Mesenteric fat pad (tissue), 1 donor: ENCODE data around the gene BBS9. TPM values are rescaled to one million over a fixed set of nuclear protein-coding genes. Genes with fewer than 3 reads are reported as not detected.
"Not testable (repeated sequence)": the region's sequence is repeated elsewhere in the genome, so short reads cannot be mapped to it uniquely, and the experiment has no call there.

Source experiments
- DNase-seq: peaks from one replicate; pipeline ENCODE4 v3.0.0-alpha.2; 2020; ENCODE audit warnings: low spot score
- long read RNA-seq: library from polyadenylated mRNA; unstranded; transcript quantifications from one replicate; pipeline ENCODE4 v2.0.0, GENCODE V29; 2020
- total RNA-seq: library from RNA; stranded (reverse); fragmentation: NEBNext Ultra II Directional; extraction: Animal tissue kit (Norgen Biotek cat#: 25700); gene quantifications from one replicate; pipeline ENCODE4 v1.2.1, GENCODE V29; 2021
- donor health status: DM: yes; HTN: yes; CAD: no.

BBS9 gene
- total RNA-seq: 15.9 TPM
- long read RNA-seq, full-length matches to known transcripts: 3 of 9 reads
- long read RNA-seq, partial matches to known transcripts: 3 of 9 reads
- long read RNA-seq, other reads (novel, unspliced or antisense): 3 of 9 reads

- peak; percentile 97 for DNase-seq
Measured at GRCh38 chr7:33128990-33129805, at the start of gene BBS9. BBS9 (plus strand) TSS chr7:33129564; CDS start chr7:33146253, 16,689 bp downstream.

GRCh38 chr7:33079763-33080690, 49.3 kb upstream of the BBS9 start:
- no peak for DNase-seq

DNA sequence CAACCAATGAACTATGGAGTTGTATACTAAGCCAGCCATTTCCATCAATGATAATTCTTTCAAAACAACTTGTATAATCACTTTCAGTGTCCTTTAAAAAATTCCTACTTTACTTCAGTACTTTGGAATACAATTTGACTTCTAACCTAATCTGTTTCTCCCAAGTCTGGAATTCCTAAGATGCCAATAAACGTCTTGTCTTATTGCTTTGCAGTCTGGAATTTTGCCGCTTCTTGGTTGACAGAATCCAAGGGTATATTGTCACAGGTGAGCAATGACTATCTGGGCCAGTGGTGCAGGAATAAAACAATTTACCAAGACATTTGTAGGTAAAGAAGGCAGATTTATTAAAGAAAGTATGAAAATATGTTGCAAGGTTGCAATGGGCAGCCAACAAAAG, 42.0 kb upstream of the BBS9 start:
- DNase-seq: no peak

GRCh38 chr7:33087858-33088257, 41.5 kb upstream of the BBS9 start:
- no peak for DNase-seq

DNA sequence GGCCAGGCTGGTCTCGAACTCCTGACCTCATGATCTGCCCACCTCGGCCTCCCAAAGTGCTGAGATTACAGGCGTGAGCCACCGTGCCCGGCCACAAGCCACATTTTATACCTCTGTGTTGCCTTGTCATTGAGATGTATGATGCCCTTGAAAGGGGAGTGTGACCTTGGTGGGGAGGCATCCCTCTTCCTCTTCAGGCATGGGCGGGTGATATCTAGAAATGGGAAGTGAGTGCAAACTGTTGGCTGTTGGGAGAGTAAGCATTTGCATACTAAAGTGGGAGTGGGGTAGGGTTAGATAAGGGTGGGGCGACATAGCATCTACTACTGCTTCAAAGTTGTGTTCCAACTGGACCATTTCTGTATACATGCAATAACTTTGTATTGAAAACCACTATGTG, 40.2 kb upstream of the BBS9 start:
- no peak for DNase-seq

GRCh38 chr7:33091111-33091531, 38.2 kb upstream of the BBS9 start:
- DNase-seq: no peak

DNA sequence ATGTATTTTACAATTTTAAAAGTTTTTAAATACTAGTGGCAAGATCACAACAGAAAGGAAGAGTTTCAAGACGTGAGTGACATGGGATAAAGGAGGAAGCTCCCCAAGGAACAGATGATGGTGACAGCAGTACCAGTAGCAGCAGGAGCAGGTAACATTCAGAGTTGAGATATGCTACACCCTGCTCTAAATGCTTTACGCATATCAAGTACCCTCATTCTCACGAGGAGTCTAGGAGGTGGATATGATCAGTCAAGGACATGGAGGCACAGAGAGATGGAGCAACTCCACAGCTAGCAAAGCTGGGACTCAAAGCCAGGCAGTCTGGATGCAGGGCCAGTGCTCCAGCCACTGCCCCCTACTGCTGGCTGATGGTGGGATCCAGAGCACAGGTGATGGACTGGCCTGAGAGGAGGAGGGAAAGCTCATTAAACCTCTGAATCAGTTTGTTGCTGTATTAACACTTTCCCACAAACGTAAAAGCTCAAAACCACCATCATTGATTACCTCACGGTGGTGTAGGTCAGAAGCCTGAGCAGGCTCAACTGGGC, 37.6 kb upstream of the BBS9 start:
- no peak for DNase-seq

GRCh38 chr7:33093266-33093665, 36.1 kb upstream of the BBS9 start:
- no peak for DNase-seq

- not testable (repeated sequence) for DNase-seq
Measured at GRCh38 chr7:33094745-33095275, 34.6 kb upstream of the BBS9 start.

GRCh38 chr7:33099154-33099940, 30.0 kb upstream of the BBS9 start:
- no peak for DNase-seq

- DNase-seq: no peak
Measured at GRCh38 chr7:33100770-33101169, 28.6 kb upstream of the BBS9 start.

GRCh38 chr7:33101906-33102305, 27.5 kb upstream of the BBS9 start:
- DNase-seq: no peak

- no peak for DNase-seq
Measured at GRCh38 chr7:33107136-33108066, 22.0 kb upstream of the BBS9 start.

DNA sequence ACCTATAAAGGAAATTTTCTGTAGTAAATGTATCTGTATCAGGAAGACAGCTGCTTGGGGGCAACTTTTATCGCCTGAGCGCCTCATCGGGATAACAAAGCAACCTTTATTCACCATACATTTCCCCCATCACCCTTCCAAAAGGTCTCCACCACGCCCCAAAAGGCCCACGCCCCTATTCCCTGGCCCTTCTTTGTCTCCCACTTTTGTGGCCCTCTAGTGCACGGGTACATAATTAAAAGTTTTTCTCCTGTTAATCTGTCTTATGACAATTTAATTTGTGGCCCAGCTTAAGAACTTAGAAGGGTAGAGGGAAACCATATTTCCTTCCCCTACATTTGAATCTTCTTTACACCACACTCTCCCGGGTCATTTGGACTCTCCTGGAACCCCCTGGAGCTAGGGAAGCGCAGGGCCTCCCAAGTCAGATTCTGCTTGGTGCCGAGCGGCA, 20.8 kb upstream of the BBS9 start:
- no peak for DNase-seq

- DNase-seq: peak; percentile 93
Measured at GRCh38 chr7:33109005-33109757, 20.2 kb upstream of the BBS9 start, which contains the start of gene RP9. RP9 (minus strand) TSS chr7:33109404; CDS start chr7:33109372, 32 bp downstream.

- DNase-seq: no peak
Measured at GRCh38 chr7:33109758-33110238, 19.6 kb upstream of the BBS9 start.

DNA sequence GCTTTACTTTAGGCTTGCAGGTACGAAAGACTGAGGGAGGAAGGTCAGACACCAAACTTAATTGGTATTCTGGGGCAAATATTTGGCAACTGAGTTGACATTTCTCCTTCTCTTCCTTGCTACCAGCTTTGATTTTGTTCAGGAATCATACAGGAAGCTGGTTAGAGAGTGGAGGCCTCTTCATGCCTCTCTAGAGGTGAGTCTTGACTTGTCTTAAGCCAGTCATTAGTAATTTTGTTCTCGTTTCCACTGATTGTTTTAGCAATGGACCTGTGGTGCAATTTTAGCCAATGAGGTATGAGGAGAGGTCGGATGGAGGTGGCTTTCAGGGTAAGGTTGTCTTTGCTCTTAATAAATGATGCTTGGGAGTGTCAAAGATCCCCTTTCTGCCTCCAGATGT, 17.8 kb upstream of the BBS9 start:
- no peak for DNase-seq

DNA sequence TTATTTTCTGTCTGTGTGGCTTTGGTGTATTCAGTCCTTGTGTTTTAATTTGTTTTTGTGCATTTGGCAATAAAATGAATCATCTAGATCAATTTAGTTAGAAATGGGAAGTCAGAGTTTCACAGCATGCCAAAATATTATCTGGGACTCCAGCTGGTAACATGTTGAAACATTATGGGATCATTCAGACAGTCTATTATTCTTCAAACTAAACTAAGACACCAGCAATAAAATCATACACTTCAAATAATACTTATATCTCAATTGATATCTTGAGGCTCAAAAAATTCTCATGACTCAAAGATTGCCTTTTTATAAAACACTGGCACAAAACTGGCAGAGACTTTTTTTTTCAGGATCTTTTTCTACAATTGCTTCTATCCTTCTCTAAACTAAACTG, 14.4 kb upstream of the BBS9 start:
- no peak for DNase-seq
